AG09309 (cell line): Measurements from ENCODE around the gene GSTCD.
"Not testable (repeated sequence)": the region's sequence is repeated elsewhere in the genome, so short reads cannot be mapped to it uniquely, and the experiment has no call there.

Experiments
- DNase-seq: peaks from one replicate; pipeline ENCODE4 v3.0.0-alpha.2; 2010; ENCODE audit warnings: low read depth
- H3K4me3 ChIP-seq: 2 replicates; pipeline ENCODE4 v1.5.1; 2011; ENCODE audit warnings: mild to moderate bottlenecking, low read depth, low read length, moderate library complexity; ENCODE audit not compliant: control insufficient read depth
- CTCF ChIP-seq: IDR thresholded peaks from 2 replicates; pipeline ENCODE4 v1.5.1; 2011; ENCODE audit warnings: mild to moderate bottlenecking, low read depth, low read length, inconsistent platforms; ENCODE audit not compliant: insufficient read depth, control insufficient read depth; ENCODE audit errors: missing control alignments

Gene GSTCD

GRCh38 chr4:105845559-105845958 is 137.0 kb downstream of the GSTCD start:
- H3K4me3 ChIP-seq, result no peak overlapping the region
- TF ChIP-seq CTCF, result no peak
- no peak for DNase-seq

GRCh38 chr4:105848359-105848758 is 139.8 kb downstream of the GSTCD start:
- not testable (repeated sequence) for H3K4me3 ChIP-seq, DNase-seq

- no peak for TF ChIP-seq CTCF
- H3K4me3 ChIP-seq, result no peak overlapping the region
- no peak for DNase-seq
Observed at GRCh38 chr4:105851196-105851595, 142.6 kb downstream of the GSTCD start.

- not testable (repeated sequence) for H3K4me3 ChIP-seq, DNase-seq
Observed at GRCh38 chr4:105852230-105852629, 143.6 kb downstream of the GSTCD start.

- DNase-seq, result no peak
- TF ChIP-seq CTCF, result no peak
Observed at GRCh38 chr4:105858466-105859040, 150.0 kb downstream of the GSTCD start.

GRCh38 chr4:105859233-105859632 is 150.6 kb downstream of the GSTCD start:
- peak; percentile 33 for DNase-seq
- no peak for TF ChIP-seq CTCF
- no peak overlapping the region for H3K4me3 ChIP-seq

More at GRCh38 chr4:105858466-105859040, 150.0 kb downstream of the GSTCD start:
- no peak overlapping the region for H3K4me3 ChIP-seq

- H3K4me3 ChIP-seq, result no peak overlapping the region
- DNase-seq, result no peak
- no peak for TF ChIP-seq CTCF
Observed at GRCh38 chr4:105870963-105871362, 162.4 kb downstream of the GSTCD start.

- H3K4me3 ChIP-seq, result no peak overlapping the region
- TF ChIP-seq CTCF, result no peak
- no peak for DNase-seq
Observed at GRCh38 chr4:105871997-105872396, 163.4 kb downstream of the GSTCD start.
